ENCODE results near the gene UNC119. TPM values are rescaled to one million over a fixed set of nuclear protein-coding genes. Genes with fewer than 3 reads are reported as not detected.

UNC119 gene
- total RNA-seq, 3 donors from 2014 or later = 20.5 to 32.3 (median 23.2) TPM

GRCh38 chr17:28550858-28551257 lies 1.6 kb downstream of the UNC119 start:
- no peak for ATAC-seq
- DNase-seq = no peak
- no peak for TF ChIP-seq CTCF (IDR thresholded peaks at IDR 0.05)
- peaks cover 14% of the 10 kb centered on the region for H3K4me1 ChIP-seq (ENCODE audit: low read depth)
- H3K4me3 ChIP-seq = no peak overlapping the region
- peaks cover 4% of the 10 kb centered on the region for H3K36me3 ChIP-seq (ENCODE audit: low read depth)
- intact Hi-C loops (cut with DNase I, micrococcal nuclease) = no loop called here
- H3K9me3 ChIP-seq = no peaks in the 10 kb centered on the region

DNA sequence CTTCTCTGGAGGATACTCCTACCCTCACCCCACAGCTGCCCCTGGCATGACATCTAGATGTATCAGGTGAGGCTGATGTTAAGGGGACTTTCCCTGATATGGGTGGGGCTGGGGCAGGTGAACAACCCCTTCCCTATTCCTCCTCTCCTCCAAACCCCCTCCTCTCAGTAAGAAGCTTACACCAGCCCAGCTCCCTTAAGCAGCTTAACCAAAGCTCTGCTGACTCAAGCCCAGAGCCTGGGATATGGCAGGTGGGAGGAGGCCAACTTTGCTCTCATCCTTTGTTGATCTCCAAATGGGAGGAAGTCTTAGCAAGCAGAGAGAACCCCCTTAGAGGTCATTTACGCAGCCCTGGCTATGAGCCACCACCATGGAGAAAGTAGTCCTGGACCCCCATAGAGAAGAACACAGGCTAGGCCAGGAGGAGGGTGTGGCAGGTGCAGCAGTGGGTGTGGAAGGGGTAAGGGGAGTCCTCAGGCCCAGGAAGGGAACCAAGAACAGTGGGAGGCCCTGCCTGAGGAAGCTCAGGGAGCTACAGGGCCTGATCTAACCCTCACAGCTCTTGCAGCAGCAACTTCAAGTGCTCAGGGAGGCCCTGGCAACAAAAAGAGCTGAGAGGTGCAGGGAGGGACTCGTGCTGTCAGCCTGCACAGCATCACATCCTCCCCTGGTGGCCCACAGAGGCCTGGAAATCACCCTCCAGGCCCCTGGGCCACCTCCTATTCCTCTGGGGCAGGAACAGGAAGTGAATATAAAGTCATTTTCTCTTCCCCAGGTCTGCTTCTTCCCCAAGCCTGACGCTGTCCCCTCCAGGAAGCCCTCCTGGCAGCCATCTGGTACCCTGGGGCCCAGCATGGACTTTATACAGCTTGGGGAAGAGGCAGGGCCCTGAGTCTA lies 2.9 kb downstream of the UNC119 start:
- no peak for TF ChIP-seq CTCF (IDR thresholded peaks at IDR 0.05)
- DNase-seq (peak in 1 of 3 donors; percentile 38), ATAC-seq (peak; percentile 5)
- Histone ChIP-seq H3K36me3 (ENCODE audit: low read depth) (no peaks in the 10 kb centered on the region), H3K4me1 (ENCODE audit: low read depth) (peaks cover 14% of the 10 kb centered on the region), H3K9me3 (no peaks in the 10 kb centered on the region), H3K4me3 (no peak overlapping the region)
- intact Hi-C loops (cut with DNase I, micrococcal nuclease) = loop anchor here in 1 of 2 donors (5.0 kb wide), 1 partner anchor 52 kb away; no protein-coding TSS in a partner anchor

DNA sequence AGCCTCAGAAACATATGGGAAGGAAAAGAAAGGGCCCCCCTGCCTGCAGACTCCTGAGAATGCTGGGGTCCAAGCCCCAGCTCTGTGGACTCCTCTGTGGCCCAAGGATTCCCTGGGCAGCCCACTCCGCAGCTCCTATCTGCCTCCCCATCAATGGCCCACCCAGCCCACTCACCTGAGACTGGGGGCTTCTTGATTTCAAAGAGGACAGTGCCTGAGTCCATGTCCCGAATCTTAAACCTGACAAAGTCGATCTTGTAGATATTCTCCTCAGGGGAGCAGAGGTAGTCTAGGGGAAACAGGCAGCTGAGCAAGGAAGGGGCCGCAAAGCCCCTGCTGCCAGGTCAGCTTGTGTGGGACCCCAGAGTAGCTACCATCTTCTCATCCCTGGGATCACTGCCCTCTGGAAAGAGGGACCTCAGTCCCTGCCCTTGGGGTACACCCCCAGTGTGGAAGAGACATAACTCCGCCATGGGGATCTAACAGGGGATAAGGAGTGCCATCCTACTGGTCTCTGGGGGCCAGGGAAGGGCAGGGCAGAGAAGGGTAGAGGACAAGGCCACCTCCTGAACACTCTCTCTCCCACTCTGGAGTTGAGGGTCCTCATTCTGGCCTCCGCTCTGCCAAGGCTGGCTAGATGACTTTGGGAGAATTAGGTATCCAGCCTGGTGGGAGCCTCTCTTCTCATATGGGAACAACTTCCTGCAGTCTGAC lies 3.9 kb downstream of the UNC119 start:
- TF ChIP-seq CTCF (IDR thresholded peaks at IDR 0.05) = no peak
- intact Hi-C loops (cut with DNase I, micrococcal nuclease) = loop anchor here in 1 of 2 donors (5.0 kb wide), 1 partner anchor 51 kb away; no protein-coding TSS in a partner anchor
- no peak for ATAC-seq
- peaks cover 14% of the 10 kb centered on the region for H3K4me1 ChIP-seq (ENCODE audit: low read depth)
- no peak overlapping the region for H3K4me3 ChIP-seq
- no peak for DNase-seq
- no peaks in the 10 kb centered on the region for H3K9me3 ChIP-seq
- H3K36me3 ChIP-seq (ENCODE audit: low read depth) = no peaks in the 10 kb centered on the region

DNA sequence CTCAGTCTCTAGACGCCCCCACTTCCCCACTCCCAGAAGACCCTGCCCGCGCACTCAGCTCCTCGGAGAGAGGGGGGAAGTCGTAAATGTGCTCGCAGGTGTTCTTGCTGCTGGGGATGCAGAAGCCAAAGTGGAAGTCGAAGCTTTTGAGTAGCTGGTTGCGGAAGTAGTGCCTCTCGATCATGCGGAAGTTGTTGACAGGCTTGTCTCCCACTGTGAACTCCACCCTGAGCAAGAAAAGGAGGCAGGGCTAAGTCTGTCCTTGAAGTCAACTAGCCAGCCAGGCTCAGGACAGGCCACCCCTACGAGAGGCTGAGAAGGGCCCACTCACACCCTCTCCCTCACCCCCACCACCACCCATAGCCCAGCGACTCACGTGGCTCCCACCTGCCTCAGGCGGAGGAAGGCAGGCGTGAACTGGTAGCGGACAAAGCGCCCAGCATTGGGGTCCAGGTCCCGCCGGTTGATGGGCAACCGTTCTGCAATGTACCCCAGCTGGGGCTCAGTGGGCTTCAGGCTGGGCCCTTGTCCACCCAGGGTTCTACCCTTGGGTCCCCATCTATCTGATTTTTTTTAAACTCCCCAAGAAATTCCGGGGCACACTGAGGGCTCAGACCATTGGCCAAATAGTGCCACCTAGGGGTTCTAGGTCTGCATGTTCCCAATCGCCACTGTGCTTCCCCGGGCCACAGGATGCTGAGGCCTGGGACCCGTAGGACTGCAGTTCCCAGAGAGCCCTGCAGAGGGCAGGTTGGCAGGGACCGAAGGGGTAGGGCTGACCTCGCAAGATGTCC lies 4.6 kb downstream of the UNC119 start:
- peak; percentile 95 for TF ChIP-seq CTCF (IDR thresholded peaks at IDR 0.05)
- ATAC-seq (peak; percentile 79), DNase-seq (peak; percentile 80 to 90 (median 87))
- H3K4me1 ChIP-seq (ENCODE audit: low read depth) = peaks cover 14% of the 10 kb centered on the region
- H3K4me3 ChIP-seq = no peak overlapping the region
- H3K9me3 ChIP-seq = no peaks in the 10 kb centered on the region
- H3K36me3 ChIP-seq (ENCODE audit: low read depth) = no peaks in the 10 kb centered on the region
- intact Hi-C loops (cut with DNase I, micrococcal nuclease) = loop anchor here in 1 of 2 donors (5.0 kb wide), 1 partner anchor 51 kb away; no protein-coding TSS in a partner anchor

- no peak for ATAC-seq
- intact Hi-C loops (cut with DNase I, micrococcal nuclease) = loop anchor here in 1 of 2 donors (5.0 kb wide), 1 partner anchor 50 kb away; no protein-coding TSS in a partner anchor
Measured at GRCh38 chr17:28547096-28547622, 5.3 kb downstream of the UNC119 start.

More at GRCh38 chr17:28547096-28547622, 5.3 kb downstream of the UNC119 start:
- Histone ChIP-seq H3K36me3 (ENCODE audit: low read depth) (no peaks in the 10 kb centered on the region), H3K4me3 (no peak overlapping the region), H3K9me3 (no peaks in the 10 kb centered on the region), H3K4me1 (ENCODE audit: low read depth) (peaks cover 14% of the 10 kb centered on the region)
- DNase-seq = peak in 1 of 3 donors; percentile 48
- TF ChIP-seq CTCF (IDR thresholded peaks at IDR 0.05) = no peak

Measured in mucosa of descending colon (tissue), 3 donors.